PC-9 (cell line): Measurements from ENCODE around the gene PNPLA7. TPM values are rescaled to one million over a fixed set of nuclear protein-coding genes. Genes with fewer than 3 reads are reported as not detected.

ENCODE experiments used
- BruUV-seq: library from RNA; stranded (reverse); fragments of 400-500 nt; replicated peaks from 2 replicates; lab custom pipeline; 2021; lab: Mats Ljungman, UMichigan
- CTCF ChIA-PET: fragments of 300-600 bp; sonication (Branson Sonifier 250); formaldehyde crosslinking; loops from one replicate; lab custom pipeline; 2022; ENCODE audit warnings: antibody characterized with exemption; lab: Charles Lee
- POLR2A ChIA-PET: fragments of 300-600 bp; sonication (Branson Sonifier 250); formaldehyde crosslinking; loops from one replicate; lab custom pipeline; 2022; ENCODE audit warnings: antibody characterized with exemption; ENCODE audit not compliant: unreplicated experiment; lab: Charles Lee
- DNase-seq, 2 experiments: peaks; one replicate each; pipeline versions ENCODE4 v3.0.0 to v3.0.0-alpha.2; 2015 to 2022; ENCODE audit warnings: mixed read lengths in 1 of 2
- H2AFZ ChIP-seq: fragments of 200-600 bp; sonication (generic); 2 replicates; pipeline ENCODE4 v1.8.1; 2017; ENCODE audit warnings: antibody characterized with exemption
- H3F3A ChIP-seq: fragments of 200-600 bp; sonication (generic); 2 replicates; pipeline ENCODE4 v1.8.1; 2017; ENCODE audit warnings: antibody characterized with exemption, mild to moderate bottlenecking, low read depth; ENCODE audit not compliant: insufficient read depth
- H3K27ac ChIP-seq: fragments of 200-600 bp; sonication (generic); 2 replicates; pipeline ENCODE4 v1.6.1; 2016; ENCODE audit warnings: mixed run types
- H3K27me3 ChIP-seq: fragments of 200-600 bp; sonication (generic); 2 replicates; pipeline ENCODE4 v1.6.1; 2016; ENCODE audit warnings: low read depth, mixed run types; ENCODE audit not compliant: insufficient read depth
- H3K36me3 ChIP-seq: fragments of 200-600 bp; sonication (generic); 2 replicates; pipeline ENCODE4 v1.6.1; 2016; ENCODE audit warnings: low read depth, mixed run types
- H3K4me1 ChIP-seq: fragments of 200-600 bp; sonication (generic); replicated peaks from 2 replicates; pipeline ENCODE4 v1.6.1; 2016; ENCODE audit warnings: mixed run types; ENCODE audit not compliant: insufficient read depth
- H3K4me2 ChIP-seq: fragments of 200-600 bp; sonication (generic); 2 replicates; pipeline ENCODE4 v1.6.1; 2017; ENCODE audit warnings: mixed run types
- H3K4me3 ChIP-seq: fragments of 200-600 bp; sonication (generic); 2 replicates; pipeline ENCODE4 v1.6.1; 2016; ENCODE audit warnings: mixed run types
- H3K79me2 ChIP-seq: fragments of 200-600 bp; sonication (generic); 2 replicates; pipeline ENCODE4 v1.6.1; 2017; ENCODE audit warnings: low read depth, mixed run types
- H3K9me2 ChIP-seq: fragments of 200-600 bp; sonication (generic); 2 replicates; pipeline ENCODE4 v1.8.1; 2017; ENCODE audit warnings: mild to moderate bottlenecking; ENCODE audit not compliant: insufficient read depth
- H3K9me3 ChIP-seq: fragments of 200-600 bp; sonication (generic); 2 replicates; pipeline ENCODE4 v1.8.1; 2016; ENCODE audit warnings: low read depth; ENCODE audit not compliant: insufficient read depth
- H4K20me1 ChIP-seq: fragments of 200-600 bp; sonication (generic); 2 replicates; pipeline ENCODE4 v1.8.1; 2017; ENCODE audit not compliant: insufficient read depth
- CTCF ChIP-seq: fragments of 200-600 bp; sonication (generic); conservative IDR thresholded peaks from 2 replicates; pipeline ENCODE4 v1.6.1; 2017; ENCODE audit warnings: mixed run types, antibody characterized with exemption, mild to moderate bottlenecking, moderate library complexity
- EZH2 ChIP-seq: fragments of 200-600 bp; sonication (generic); IDR thresholded peaks from 2 replicates; pipeline ENCODE4 v1.8.0; 2017; ENCODE audit warnings: antibody characterized with exemption, low read depth
- intact Hi-C: fragments of 100-400 bp; cut with micrococcal nuclease; formaldehyde crosslinking; loops from one replicate; pipeline ENCODE4 v1.10.0; 2022; ENCODE audit not compliant: unreplicated experiment
- total RNA-seq: library from RNA; stranded (reverse); gene quantifications from 2 replicates; pipeline ENCODE4 v1.2.3, GENCODE V29; 2021

PNPLA7 gene
- total RNA-seq, 1 experiment from 2014 or later: 1.9 TPM

DNA sequence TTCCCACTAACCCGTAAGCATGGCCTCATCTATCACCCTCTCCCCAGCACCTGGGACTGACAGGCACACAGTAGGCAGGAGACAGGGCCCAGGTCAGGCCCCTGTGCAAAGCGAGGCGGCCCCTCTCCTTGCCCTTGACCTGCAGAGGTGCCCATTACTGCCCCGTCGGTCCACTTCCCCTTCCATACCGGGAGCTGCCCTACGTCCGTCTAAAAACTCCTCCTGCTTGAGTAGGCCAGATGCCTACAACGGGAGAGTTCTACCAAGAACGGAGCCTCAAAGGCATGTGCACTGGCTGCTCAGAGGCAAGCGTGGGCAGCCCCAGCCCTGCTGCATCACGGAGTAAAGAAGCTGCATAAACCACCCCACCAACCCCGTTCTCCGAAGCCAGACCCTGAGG, 33.1 kb upstream of the PNPLA7 start:
- Histone ChIP-seq H3K27me3 (no peaks in the 10 kb centered on the region), H2AFZ (no peak overlapping the region), H3K9me3 (no peaks in the 10 kb centered on the region), H3K27ac (no peak overlapping the region), H4K20me1 (no peaks in the 10 kb centered on the region), H3K4me1 (peaks cover 4% of the 10 kb centered on the region; the same call in 1 of the 2 replicates), H3F3A (peaks cover 24% of the 10 kb centered on the region; the same call in 1 of the 2 replicates), H3K4me3 (no peak overlapping the region), H3K9me2 (no peaks in the 10 kb centered on the region), H3K79me2 (peaks cover 5% of the 10 kb centered on the region), H3K36me3 (peaks cover 11% of the 10 kb centered on the region; the same call in 1 of the 2 replicates), H3K4me2 (no peak overlapping the region)
- CTCF ChIA-PET: interaction anchor here (0.5 kb wide), 1 partner anchor 160 kb away, joined by 9 read pairs; the partner anchor contains the start of genes EXD3 and NOXA1
- TF ChIP-seq EZH2 (no peak), CTCF (no peak)
- DNase-seq: no peak
- BruUV-seq: no TSS peak
- intact Hi-C loops: loop anchor here (2.0 kb wide), 1 partner anchor 89 kb away; no protein-coding TSS in a partner anchor
- POLR2A ChIA-PET: no interaction called here

DNA sequence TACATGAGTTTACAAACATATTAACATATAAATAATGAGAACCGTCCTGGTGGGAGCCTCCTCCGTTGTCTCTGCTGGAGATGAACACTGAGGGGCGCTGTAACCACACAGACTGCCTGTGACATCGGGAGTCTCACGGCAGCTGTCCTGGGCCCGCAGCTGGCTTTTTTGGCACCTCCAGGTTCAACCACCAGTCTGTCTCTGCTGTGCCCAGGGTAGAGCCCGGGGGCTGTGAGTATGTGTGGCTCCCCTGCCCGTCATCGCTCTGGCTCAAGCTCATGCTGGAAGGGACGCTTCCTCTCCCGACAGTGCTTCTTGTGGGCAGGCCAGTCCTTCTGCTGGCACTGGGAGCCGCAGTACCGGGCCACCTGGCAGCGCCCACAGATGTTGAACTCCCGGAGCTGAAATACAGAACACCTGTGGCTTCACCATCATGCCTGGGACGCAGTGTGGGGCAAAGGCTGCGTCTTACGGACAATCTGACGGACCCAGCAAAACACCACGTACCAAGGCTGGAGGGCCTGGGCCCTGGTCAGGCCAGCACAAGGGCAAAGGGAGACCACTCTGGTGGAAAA, 32.2 kb upstream of the PNPLA7 start:
- Histone ChIP-seq H3K9me2 (no peaks in the 10 kb centered on the region), H3K4me1 (peaks cover 6% of the 10 kb centered on the region), H3K79me2 (peaks cover 12% of the 10 kb centered on the region), H2AFZ (no peak overlapping the region), H3F3A (peaks cover 24% of the 10 kb centered on the region; the same call in 1 of the 2 replicates), H4K20me1 (peaks cover 6% of the 10 kb centered on the region; the same call in 1 of the 2 replicates), H3K4me2 (no peak overlapping the region), H3K9me3 (no peaks in the 10 kb centered on the region), H3K4me3 (no peak overlapping the region), H3K36me3 (peaks cover 4% of the 10 kb centered on the region; the same call in 1 of the 2 replicates), H3K27ac (no peak overlapping the region), H3K27me3 (no peaks in the 10 kb centered on the region)
- intact Hi-C loops: loop anchor here (2.0 kb wide), 1 partner anchor 90 kb away; no protein-coding TSS in a partner anchor
- no TSS peak for BruUV-seq
- TF ChIP-seq EZH2 (no peak), CTCF (peak; percentile 66)
- DNase-seq: peak in 1 of 2 experiments; percentile 32
- CTCF ChIA-PET: no interaction called here
- POLR2A ChIA-PET: no interaction called here

DNA sequence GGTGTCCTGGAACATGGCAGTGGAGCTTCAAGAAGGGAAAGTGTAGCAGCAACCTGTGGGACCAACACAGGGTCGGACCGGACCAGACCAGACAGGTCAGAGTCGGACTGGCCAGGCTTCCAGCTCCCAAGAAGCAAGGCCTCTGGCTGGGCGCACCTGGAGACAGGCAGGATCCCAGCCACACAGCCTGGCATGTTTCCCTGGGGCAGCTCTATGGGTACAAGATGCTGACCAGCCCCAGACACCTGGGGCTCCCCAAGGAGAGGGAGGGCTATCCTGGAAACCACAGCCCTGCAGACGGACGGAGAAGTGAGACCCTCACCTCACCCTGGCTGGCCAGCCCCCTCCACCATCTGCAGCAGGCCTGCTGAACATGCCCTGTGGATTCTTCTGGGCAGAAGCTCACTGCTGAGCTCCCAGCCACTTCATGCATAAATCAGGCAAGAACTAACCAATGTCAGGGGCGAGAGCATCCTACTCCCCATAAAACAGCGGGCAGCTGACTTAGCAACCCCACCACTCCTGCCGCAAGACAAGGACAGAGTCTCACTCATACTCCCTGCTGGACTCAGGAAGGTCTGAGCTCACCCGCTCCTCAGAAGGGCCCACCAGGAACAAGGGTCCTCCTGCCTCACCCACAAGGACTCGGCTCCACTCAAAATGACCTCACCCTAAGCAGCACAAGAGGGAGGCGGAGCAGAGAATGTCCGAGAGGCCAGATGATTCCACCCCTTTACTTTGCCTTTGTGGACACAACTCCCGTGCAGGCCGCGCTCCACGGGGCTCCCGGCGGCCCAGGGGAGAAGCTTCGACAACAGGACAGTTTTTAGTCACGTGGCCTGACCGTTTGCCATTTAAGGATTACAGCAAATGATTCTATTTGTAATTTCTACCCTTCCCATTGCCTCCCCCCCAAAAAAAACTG, 31.4 kb upstream of the PNPLA7 start:
- no peak for TF ChIP-seq CTCF
- Histone ChIP-seq H3K79me2 (peaks cover 19% of the 10 kb centered on the region), H4K20me1 (peaks cover 12% of the 10 kb centered on the region; the same call in 1 of the 2 replicates), H3F3A (peaks cover 24% of the 10 kb centered on the region; the same call in 1 of the 2 replicates), H2AFZ (no peak overlapping the region), H3K27me3 (no peaks in the 10 kb centered on the region), H3K27ac (no peak overlapping the region), H3K4me2 (no peak overlapping the region), H3K4me3 (no peak overlapping the region), H3K36me3 (peaks cover 4% of the 10 kb centered on the region; the same call in 1 of the 2 replicates), H3K9me3 (no peaks in the 10 kb centered on the region), H3K9me2 (no peaks in the 10 kb centered on the region), H3K4me1 (peaks cover 13% of the 10 kb centered on the region)
- DNase-seq: no peak
- intact Hi-C loops: loop anchor here (2.0 kb wide), 1 partner anchor 91 kb away; no protein-coding TSS in a partner anchor
- ChIA-PET POLR2A (no interaction called here), CTCF (interaction anchor here (0.6 kb wide), 1 partner anchor 24 kb away, joined by 3 read pairs; the partner anchor contains the start of gene ARRDC1)
- BruUV-seq: no TSS peak
